Endothelial cell (in vitro differentiated cells): ENCODE data around the gene RBBP4. TPM values are rescaled to one million over a fixed set of nuclear protein-coding genes. Genes with fewer than 3 reads are reported as not detected.

Experiments
- DNase-seq: peaks from one replicate; pipeline ENCODE4 v3.0.0; 2021; ENCODE audit warnings: low spot score
- H3K27ac Mint-ChIP-seq: one replicate; pipeline ENCODE4 v1.8.0; 2021; ENCODE audit warnings: mixed read lengths, inconsistent platforms; ENCODE audit not compliant: unreplicated experiment
- H3K27me3 Mint-ChIP-seq: one replicate; pipeline ENCODE4 v1.8.0; 2021; ENCODE audit warnings: mild to moderate bottlenecking, moderate library complexity, mixed read lengths, inconsistent platforms; ENCODE audit not compliant: unreplicated experiment
- H3K36me3 Mint-ChIP-seq: one replicate; pipeline ENCODE4 v1.8.0; 2021; ENCODE audit warnings: mild to moderate bottlenecking, low read depth, mixed read lengths, inconsistent platforms; ENCODE audit not compliant: unreplicated experiment
- H3K4me1 Mint-ChIP-seq: one replicate; pipeline ENCODE4 v1.8.0; 2021; ENCODE audit warnings: mild to moderate bottlenecking, mixed read lengths, inconsistent platforms; ENCODE audit not compliant: unreplicated experiment
- H3K4me3 Mint-ChIP-seq: one replicate; pipeline ENCODE4 v1.8.0; 2021; ENCODE audit warnings: mild to moderate bottlenecking, mixed read lengths, inconsistent platforms; ENCODE audit not compliant: unreplicated experiment
- H3K9me3 Mint-ChIP-seq: one replicate; pipeline ENCODE4 v1.8.0; 2021; ENCODE audit warnings: mixed read lengths, inconsistent platforms; ENCODE audit not compliant: unreplicated experiment
- long read RNA-seq: library from polyadenylated mRNA; unstranded; transcript quantifications from one replicate; pipeline ENCODE4 v2.0.0, GENCODE V29; 2020; ENCODE audit not compliant: unreplicated experiment
- total RNA-seq: library from RNA; stranded (reverse); fragmentation: NEBNext Ultra II Directional; extraction: Animal tissue kit (Norgen Biotek cat#: 25700); gene quantifications from one replicate; pipeline ENCODE4 v1.2.1, GENCODE V29; 2021; ENCODE audit not compliant: unreplicated experiment
- TF ChIP-seq, protein P1 (sequence below): fragments of 200-600 bp; sonication (generic); IDR thresholded peaks from one replicate; pipeline ENCODE4 v1.5.0; 2021; ENCODE audit warnings: antibody characterized with exemption; ENCODE audit not compliant: unreplicated experiment

RBBP4 gene
- 280 TPM for total RNA-seq
- long read RNA-seq, full-length matches to known transcripts: 136 of 160 reads
- long read RNA-seq, partial matches to known transcripts: 7 of 160 reads
- long read RNA-seq, other reads (novel, unspliced or antisense): 17 of 160 reads

DNA sequence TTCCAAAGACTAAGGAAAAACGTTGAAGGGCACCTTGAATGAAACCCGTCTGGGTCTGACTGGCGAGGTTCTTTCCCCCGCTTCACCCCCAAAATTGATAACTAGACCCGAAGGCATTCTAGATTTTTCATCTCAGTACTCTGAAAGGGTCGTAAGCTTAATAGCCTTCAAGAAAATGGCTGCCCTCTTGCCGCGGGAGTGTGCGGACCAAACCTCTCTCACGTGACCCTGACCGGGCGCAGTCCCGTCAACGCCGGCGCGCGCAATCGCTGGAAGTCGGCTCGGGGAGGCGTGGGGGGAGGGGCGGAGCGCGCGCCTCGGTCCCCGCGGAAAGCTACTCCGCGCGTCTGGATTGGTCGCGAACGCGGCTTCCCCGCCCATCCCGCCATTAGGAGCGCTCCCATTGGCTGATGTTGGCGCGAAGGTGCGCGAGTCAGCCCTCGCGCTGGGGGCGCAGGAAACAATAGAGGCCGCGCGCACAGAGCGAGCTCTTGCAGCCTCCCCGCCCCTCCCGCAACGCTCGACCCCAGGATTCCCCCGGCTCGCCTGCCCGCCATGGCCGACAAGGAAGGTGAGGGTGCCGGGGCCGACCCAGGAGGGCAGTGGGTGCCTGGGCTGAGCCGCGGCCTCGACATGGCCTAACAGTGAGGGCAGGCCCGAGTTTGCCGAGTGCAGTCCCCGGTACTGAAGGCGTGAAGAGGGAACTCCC, at the start of gene RBBP4:
RBBP4 (plus strand) TSS at position 457 of the 709 bp plus-strand sequence; CDS start at position 556, 99 bp downstream.
- H3K36me3 Mint-ChIP-seq: peaks cover 9% of the 10 kb centered on the region

GRCh38 chr1:32605711-32606424, 45.1 kb upstream of the RBBP4 start:
- no peak overlapping the region for H3K4me3 Mint-ChIP-seq
- TF ChIP-seq, protein P1, sequence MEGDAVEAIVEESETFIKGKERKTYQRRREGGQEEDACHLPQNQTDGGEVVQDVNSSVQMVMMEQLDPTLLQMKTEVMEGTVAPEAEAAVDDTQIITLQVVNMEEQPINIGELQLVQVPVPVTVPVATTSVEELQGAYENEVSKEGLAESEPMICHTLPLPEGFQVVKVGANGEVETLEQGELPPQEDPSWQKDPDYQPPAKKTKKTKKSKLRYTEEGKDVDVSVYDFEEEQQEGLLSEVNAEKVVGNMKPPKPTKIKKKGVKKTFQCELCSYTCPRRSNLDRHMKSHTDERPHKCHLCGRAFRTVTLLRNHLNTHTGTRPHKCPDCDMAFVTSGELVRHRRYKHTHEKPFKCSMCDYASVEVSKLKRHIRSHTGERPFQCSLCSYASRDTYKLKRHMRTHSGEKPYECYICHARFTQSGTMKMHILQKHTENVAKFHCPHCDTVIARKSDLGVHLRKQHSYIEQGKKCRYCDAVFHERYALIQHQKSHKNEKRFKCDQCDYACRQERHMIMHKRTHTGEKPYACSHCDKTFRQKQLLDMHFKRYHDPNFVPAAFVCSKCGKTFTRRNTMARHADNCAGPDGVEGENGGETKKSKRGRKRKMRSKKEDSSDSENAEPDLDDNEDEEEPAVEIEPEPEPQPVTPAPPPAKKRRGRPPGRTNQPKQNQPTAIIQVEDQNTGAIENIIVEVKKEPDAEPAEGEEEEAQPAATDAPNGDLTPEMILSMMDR: no peak
- no peak overlapping the region for H3K27ac Mint-ChIP-seq
- no peak for DNase-seq
- no peaks in the 10 kb centered on the region for H3K9me3 Mint-ChIP-seq
- no peaks in the 10 kb centered on the region for H3K4me1 Mint-ChIP-seq
- no peaks in the 10 kb centered on the region for H3K27me3 Mint-ChIP-seq
- H3K36me3 Mint-ChIP-seq: no peaks in the 10 kb centered on the region

More for the DNA sequence above, at the start of gene RBBP4:
- Mint-ChIP-seq H3K27ac (peak within 1 kb of the TSS; percentile 99), H3K4me3 (peak within 1 kb of the TSS; percentile 97), H3K27me3 (peaks cover 3% of the 10 kb centered on the region), H3K9me3 (no peaks in the 10 kb centered on the region), H3K4me1 (peaks cover 36% of the 10 kb centered on the region)
- peak; percentile 100 for DNase-seq
- TF ChIP-seq, protein P1: no peak

GRCh38 chr1:32606565-32607371, 44.2 kb upstream of the RBBP4 start:
- no peaks in the 10 kb centered on the region for H3K4me1 Mint-ChIP-seq
- H3K36me3 Mint-ChIP-seq: no peaks in the 10 kb centered on the region
- H3K27ac Mint-ChIP-seq: no peak overlapping the region
- no peak overlapping the region for H3K4me3 Mint-ChIP-seq
- TF ChIP-seq, protein P1: no peak
- no peaks in the 10 kb centered on the region for H3K9me3 Mint-ChIP-seq
- no peaks in the 10 kb centered on the region for H3K27me3 Mint-ChIP-seq
- DNase-seq: no peak

DNA sequence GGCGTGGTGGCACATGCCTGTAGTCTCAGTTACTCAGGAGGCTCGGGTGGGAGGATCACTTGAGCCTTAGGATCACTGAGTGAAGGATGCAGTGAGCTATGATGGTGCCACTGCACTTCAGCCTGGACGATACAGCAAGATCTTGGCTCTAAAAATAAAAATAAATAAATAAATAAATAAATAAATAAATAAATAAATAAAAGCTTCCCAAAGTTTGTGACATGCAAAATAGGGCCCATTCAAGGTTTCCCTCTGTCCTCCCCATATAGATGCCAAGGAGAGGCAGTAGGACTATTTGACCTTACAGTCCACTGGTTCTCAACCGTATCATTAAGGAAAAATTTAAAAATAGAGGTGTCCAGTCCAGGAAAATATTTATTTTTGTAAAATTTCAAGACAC, 41.8 kb upstream of the RBBP4 start:
- no peak overlapping the region for H3K4me3 Mint-ChIP-seq
- no peaks in the 10 kb centered on the region for H3K9me3 Mint-ChIP-seq
- H3K4me1 Mint-ChIP-seq: peaks cover 5% of the 10 kb centered on the region
- peaks cover 4% of the 10 kb centered on the region for H3K27me3 Mint-ChIP-seq
- H3K27ac Mint-ChIP-seq: no peak overlapping the region
- DNase-seq: no peak
- no peaks in the 10 kb centered on the region for H3K36me3 Mint-ChIP-seq
- TF ChIP-seq, protein P1: no peak
